K562 (cell line): ENCODE data around the gene RSBN1L. TPM values are rescaled to one million over a fixed set of nuclear protein-coding genes. Genes with fewer than 3 reads are reported as not detected.

Source experiments
- BRD9 ChIP-seq: fragments of 450-650 bp; IDR thresholded peaks from 2 replicates; pipeline ENCODE4 v1.6.1; 2018; ENCODE audit warnings: low read depth; ENCODE audit not compliant: partially characterized antibody
- CREB5 ChIP-seq: fragments of 250-450 bp; sonication (Bioruptor Pico); IDR thresholded peaks from 2 replicates; pipeline ENCODE4 v1.5.0; 2020; ENCODE audit warnings: mild to moderate bottlenecking
- CXXC5 ChIP-seq: fragments of 250-450 bp; sonication (Bioruptor Pico); IDR thresholded peaks from 2 replicates; pipeline ENCODE4 v1.8.0; 2022; ENCODE audit warnings: inconsistent platforms, mild to moderate bottlenecking, moderate library complexity
- DPF2 ChIP-seq: fragments of 450-650 bp; IDR thresholded peaks from 2 replicates; pipeline ENCODE4 v1.6.1; 2016
- ILF3 ChIP-seq: fragments of 450-650 bp; IDR thresholded peaks from 2 replicates; pipeline ENCODE4 v1.6.1; 2018; ENCODE audit warnings: antibody characterized with exemption, mild to moderate bottlenecking, moderate library complexity, borderline replicate concordance
- MAFK ChIP-seq: IDR thresholded peaks from 2 replicates; pipeline ENCODE4 v1.6.1; 2011; ENCODE audit warnings: low read length, improper control_type of control experiment
- MCM3 ChIP-seq: fragments of 450-650 bp; IDR thresholded peaks from 2 replicates; pipeline ENCODE4 v1.6.1; 2016
- NFXL1 ChIP-seq: fragments of 450-650 bp; formaldehyde crosslinking; IDR thresholded peaks from 2 replicates; pipeline ENCODE4 v1.4.0; 2021; ENCODE audit warnings: mild to moderate bottlenecking
- NR2C2 ChIP-seq, 2 experiments: fragments of 200-800 bp in 1 of 2; sonication (Bioruptor generic) in 1 of 2; sonication (generic) in 1 of 2; formaldehyde crosslinking in 1 of 2; IDR thresholded peaks; 2 replicates each; pipeline versions ENCODE4 v1.6.1 to v1.8.0; 2016 to 2022; ENCODE audit warnings: mild to moderate bottlenecking in 1 of 2, missing compliant biosample characterization in 1 of 2, missing genetic modification characterization in 1 of 2, missing genetic modification reagents in 1 of 2
- NR3C1 ChIP-seq: sonication (generic); formaldehyde crosslinking; IDR thresholded peaks from 2 replicates; pipeline ENCODE4 v1.8.1; 2022; ENCODE audit warnings: missing genetic modification reagents
- NR4A1 ChIP-seq, 2 experiments: fragments of 250-450 bp in 1 of 2; fragments of 450-650 bp in 1 of 2; sonication (Bioruptor Pico) in 1 of 2; IDR thresholded peaks; 2 replicates each; pipeline versions ENCODE4 v1.4.0 to v1.6.1; 2016 to 2020; ENCODE audit warnings: mild to moderate bottlenecking in 2 of 2, missing compliant biosample characterization in 1 of 2, missing genetic modification characterization in 1 of 2, moderate library complexity in 1 of 2
- PBX2 ChIP-seq, 2 experiments: IDR thresholded peaks in 1 of 2; conservative IDR thresholded peaks in 1 of 2; 2 replicates each; pipeline ENCODE4 v1.6.1; 2016; ENCODE audit warnings: low read depth in 2 of 2, mild to moderate bottlenecking in 1 of 2, missing compliant biosample characterization in 1 of 2, missing genetic modification characterization in 1 of 2, moderate library complexity in 1 of 2
- PML ChIP-seq: IDR thresholded peaks from 2 replicates; pipeline ENCODE4 v1.6.1; 2012; ENCODE audit warnings: low read length, inconsistent platforms
- RAD21 ChIP-seq, 2 experiments: fragments of 250-450 bp in 1 of 2; fragments of 450-650 bp in 1 of 2; sonication (Bioruptor Pico) in 1 of 2; formaldehyde crosslinking in 1 of 2; IDR thresholded peaks in 1 of 2; conservative IDR thresholded peaks in 1 of 2; 2 replicates each; pipeline versions ENCODE4 v1.4.0 to v1.8.0; 2020 to 2022; ENCODE audit warnings: mild to moderate bottlenecking in 2 of 2, moderate library complexity in 1 of 2
- RBM22 ChIP-seq: fragments of 200-400 bp; formaldehyde crosslinking; IDR thresholded peaks from 2 replicates; pipeline ENCODE4 v1.6.1; 2018; ENCODE audit warnings: low read length, low read depth; ENCODE audit not compliant: poor library complexity, severe bottlenecking
- SMARCC2 ChIP-seq: fragments of 450-650 bp; IDR thresholded peaks from 2 replicates; pipeline ENCODE4 v1.6.1; 2017; ENCODE audit warnings: antibody characterized with exemption, moderate library complexity, mild to moderate bottlenecking, low read depth
- SP2 ChIP-seq: IDR thresholded peaks from 2 replicates; pipeline ENCODE4 v1.6.1; 2011; ENCODE audit warnings: mild to moderate bottlenecking, low read depth, low read length, moderate library complexity; ENCODE audit not compliant: poor library complexity, severe bottlenecking; ENCODE audit errors: extremely low read depth
- ZNF133 ChIP-seq: fragments of 250-450 bp; sonication (Bioruptor Pico); IDR thresholded peaks from 2 replicates; pipeline ENCODE4 v1.4.0; 2020; ENCODE audit warnings: mild to moderate bottlenecking
- ZNF143 ChIP-seq: sonication (generic); formaldehyde crosslinking; IDR thresholded peaks from 2 replicates; pipeline ENCODE4 v1.9.0; 2022; ENCODE audit warnings: mild to moderate bottlenecking, missing genetic modification reagents
- polyA plus RNA-seq, 8 experiments: library from polyadenylated mRNA; depleted of rRNA in 4 of 8; stranded (reverse) in 5 of 8; unstranded in 3 of 8; fragments of >200 nt; fragmentation: Nextera tagmentation in 2 of 8; fragmentation: Illumina TruSeq in 1 of 8; extraction: Ambion mirVana in 2 of 8; extraction: Trizol in 1 of 8; gene quantifications; 2 replicates each; pipeline versions ENCODE4 v1.2.1 to v1.2.3, GENCODE V29; 2011 to 2014; ENCODE audit warnings: inconsistent platforms in 1 of 8, missing spikeins in 1 of 8
- total RNA-seq, 7 experiments: library from RNA; depleted of rRNA in 6 of 7; stranded (reverse); fragments of >200 nt in 6 of 7; fragmentation: Illumina TruSeq in 2 of 7; extraction: Trizol in 2 of 7; gene quantifications; 2 replicates each; pipeline versions ENCODE4 v1.2.1 to v1.2.3, GENCODE V29; 2011 to 2021; ENCODE audit warnings: low replicate concordance in 1 of 7
- TF ChIP-seq, protein P1 (sequence below), 2 experiments: fragments of 450-650 bp; IDR thresholded peaks; 2 replicates each; pipeline ENCODE4 v1.6.1; 2018; ENCODE audit warnings: mild to moderate bottlenecking in 2 of 2, low read depth in 1 of 2; ENCODE audit not compliant: partially characterized antibody in 2 of 2

Gene RSBN1L
- total and polyA plus RNA-seq, 9 of the 15 experiments (the other 6 are each of a cell fraction or from before 2014, with no cell fraction given) = 6.2 to 35.2 (median 20.1) TPM

DNA sequence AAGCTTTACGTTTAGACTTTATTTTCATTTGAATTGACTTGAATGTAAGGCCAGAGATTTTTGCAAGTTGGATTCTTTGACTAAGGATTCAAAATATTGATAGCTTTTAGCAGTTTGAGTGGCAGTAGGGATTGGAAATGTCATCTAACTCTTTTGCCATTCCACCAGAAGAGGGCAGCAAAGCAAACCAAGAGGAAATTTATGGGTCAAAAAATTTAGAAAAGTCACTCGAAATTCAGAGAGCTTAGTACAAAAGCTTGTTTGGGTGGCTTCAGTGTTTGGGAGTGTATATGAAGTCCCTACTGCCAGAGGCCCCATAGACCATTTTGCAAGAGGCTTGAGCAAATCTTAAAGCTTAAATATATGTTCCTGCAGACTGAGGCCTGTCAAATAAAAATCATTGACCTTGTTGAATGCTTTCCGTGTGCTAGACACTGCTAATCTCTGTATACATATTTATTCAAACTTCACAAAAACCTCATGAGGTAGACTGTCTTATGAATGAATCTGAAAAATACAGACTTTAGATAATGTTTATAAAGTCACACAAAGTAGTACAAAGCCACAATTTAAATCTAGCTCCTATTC is 44.6 kb upstream of the RSBN1L start (continued):
- TF ChIP-seq ZNF133 (CRISPR knock-in tag) (no peak), CXXC5 (CRISPR knock-in tag) (no peak), CREB5 (CRISPR knock-in tag) (no peak), NR2C2 (CRISPR knock-in tag; IDR thresholded peaks at IDR 0.05) (no peak), NR2C2 (tag; IDR thresholded peaks at IDR 0.05) (no peak), ZNF143 (CRISPR knock-in tag) (no peak), NFXL1 (no peak), ILF3 (no peak), DPF2 (no peak), RBM22 (no peak), PBX2 (CRISPR knock-in tag; IDR thresholded peaks at IDR 0.05; ENCODE audit: low read depth) (no peak), PBX2 (tag; conservative IDR thresholded peaks at IDR 0.05; ENCODE audit: low read depth) (peak; percentile 76), PML (no peak), SP2 (no peak), RAD21 (CRISPR knock-in tag; conservative IDR thresholded peaks at IDR 0.05 in 1 of 2, IDR thresholded peaks at IDR 0.05 in 1 of 2) (peak; percentile 63 to 76), MAFK (no peak), MCM3 (no peak), SMARCC2 (no peak), NR4A1 (CRISPR knock-in tag; IDR thresholded peaks at IDR 0.05) (no peak), NR4A1 (tag; IDR thresholded peaks at IDR 0.05) (no peak), BRD9 (no peak), NR3C1 (no peak)
- TF ChIP-seq, protein P1, sequence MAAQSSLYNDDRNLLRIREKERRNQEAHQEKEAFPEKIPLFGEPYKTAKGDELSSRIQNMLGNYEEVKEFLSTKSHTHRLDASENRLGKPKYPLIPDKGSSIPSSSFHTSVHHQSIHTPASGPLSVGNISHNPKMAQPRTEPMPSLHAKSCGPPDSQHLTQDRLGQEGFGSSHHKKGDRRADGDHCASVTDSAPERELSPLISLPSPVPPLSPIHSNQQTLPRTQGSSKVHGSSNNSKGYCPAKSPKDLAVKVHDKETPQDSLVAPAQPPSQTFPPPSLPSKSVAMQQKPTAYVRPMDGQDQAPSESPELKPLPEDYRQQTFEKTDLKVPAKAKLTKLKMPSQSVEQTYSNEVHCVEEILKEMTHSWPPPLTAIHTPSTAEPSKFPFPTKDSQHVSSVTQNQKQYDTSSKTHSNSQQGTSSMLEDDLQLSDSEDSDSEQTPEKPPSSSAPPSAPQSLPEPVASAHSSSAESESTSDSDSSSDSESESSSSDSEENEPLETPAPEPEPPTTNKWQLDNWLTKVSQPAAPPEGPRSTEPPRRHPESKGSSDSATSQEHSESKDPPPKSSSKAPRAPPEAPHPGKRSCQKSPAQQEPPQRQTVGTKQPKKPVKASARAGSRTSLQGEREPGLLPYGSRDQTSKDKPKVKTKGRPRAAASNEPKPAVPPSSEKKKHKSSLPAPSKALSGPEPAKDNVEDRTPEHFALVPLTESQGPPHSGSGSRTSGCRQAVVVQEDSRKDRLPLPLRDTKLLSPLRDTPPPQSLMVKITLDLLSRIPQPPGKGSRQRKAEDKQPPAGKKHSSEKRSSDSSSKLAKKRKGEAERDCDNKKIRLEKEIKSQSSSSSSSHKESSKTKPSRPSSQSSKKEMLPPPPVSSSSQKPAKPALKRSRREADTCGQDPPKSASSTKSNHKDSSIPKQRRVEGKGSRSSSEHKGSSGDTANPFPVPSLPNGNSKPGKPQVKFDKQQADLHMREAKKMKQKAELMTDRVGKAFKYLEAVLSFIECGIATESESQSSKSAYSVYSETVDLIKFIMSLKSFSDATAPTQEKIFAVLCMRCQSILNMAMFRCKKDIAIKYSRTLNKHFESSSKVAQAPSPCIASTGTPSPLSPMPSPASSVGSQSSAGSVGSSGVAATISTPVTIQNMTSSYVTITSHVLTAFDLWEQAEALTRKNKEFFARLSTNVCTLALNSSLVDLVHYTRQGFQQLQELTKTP (IDR thresholded peaks at IDR 0.05; ENCODE audit: low read depth in 1 of 2, partially characterized antibody in 2 of 2) = no peak
